ENCODE measurements around the gene TTC13.

GRCh38 chr1:230943048-230943593, 35.5 kb downstream of the TTC13 start:
- TF ChIP-seq CTCF (IDR thresholded peaks at IDR 0.05) (no peak), POLR2A (IDR thresholded peaks at IDR 0.05) (no peak), EP300 (IDR thresholded peaks at IDR 0.05; ENCODE audit: low read depth) (no peak), POLR2AphosphoS5 (IDR thresholded peaks at IDR 0.05) (no peak)
